Kidney epithelial cell (primary cell): ENCODE measurements around the gene OGFOD3. TPM values are rescaled to one million over a fixed set of nuclear protein-coding genes. Genes with fewer than 3 reads are reported as not detected.

Source experiments
- DNase-seq: peaks from one replicate; pipeline ENCODE4 v3.0.0-alpha.2; 2010; ENCODE audit warnings: low read depth
- H3K27me3 ChIP-seq: 2 replicates; pipeline ENCODE4 v1.6.0; 2011; ENCODE audit warnings: low read length; ENCODE audit not compliant: control insufficient read depth, insufficient read depth
- H3K36me3 ChIP-seq: 2 replicates; pipeline ENCODE4 v1.5.1; 2011; ENCODE audit warnings: low read length; ENCODE audit not compliant: control insufficient read depth, insufficient read depth
- H3K4me3 ChIP-seq: 2 replicates; pipeline ENCODE4 v1.5.1; 2011; ENCODE audit warnings: low read depth, mild to moderate bottlenecking, control low read depth, low read length
- CTCF ChIP-seq: IDR thresholded peaks from 2 replicates; pipeline ENCODE4 v1.5.1; 2011; ENCODE audit warnings: mild to moderate bottlenecking, moderate library complexity, low read length, control low read depth, inconsistent platforms; ENCODE audit not compliant: insufficient read depth, poor library complexity, severe bottlenecking
- total RNA-seq: library from RNA; depleted of rRNA; stranded (reverse); fragments of >200 nt; gene quantifications from 2 replicates; pipeline ENCODE4 v1.2.3, GENCODE V29; 2015

The OGFOD3 gene
- total RNA-seq, 1 donor from 2014 or later = 29.8 TPM

- Histone ChIP-seq H3K36me3 (no peaks in the 10 kb centered on the region), H3K4me3 (no peak overlapping the region), H3K27me3 (peaks cover 57% of the 10 kb centered on the region)
- no peak for DNase-seq
- TF ChIP-seq CTCF = no peak
These were observed 45.9 kb downstream of the OGFOD3 start for GRCh38 chr17:82372249-82373071.

GRCh38 chr17:82371333-82372248 lies 46.8 kb downstream of the OGFOD3 start, which contains the start of gene UTS2R:
TSS of gene UTS2R (plus strand) at chr17:82371765. CDS start at chr17:82374325, 2,560 bp downstream.
- no peak for TF ChIP-seq CTCF
- Histone ChIP-seq H3K36me3 (no peaks in the 10 kb centered on the region), H3K27me3 (peaks cover 56% of the 10 kb centered on the region), H3K4me3 (no peak within 1 kb of the TSS)
- DNase-seq = no peak

- no peak overlapping the region for H3K4me3 ChIP-seq
- H3K27me3 ChIP-seq = peaks cover 51% of the 10 kb centered on the region
- no peaks in the 10 kb centered on the region for H3K36me3 ChIP-seq
- TF ChIP-seq CTCF = no peak
- no peak for DNase-seq
These were observed 47.7 kb downstream of the OGFOD3 start for GRCh38 chr17:82370471-82371332.

- TF ChIP-seq CTCF = no peak
- DNase-seq = no peak
- no peaks in the 10 kb centered on the region for H3K36me3 ChIP-seq
- H3K27me3 ChIP-seq = peaks cover 38% of the 10 kb centered on the region
- H3K4me3 ChIP-seq = no peak overlapping the region
These were observed 49.2 kb downstream of the OGFOD3 start for GRCh38 chr17:82369211-82369610.

- peaks cover 36% of the 10 kb centered on the region for H3K27me3 ChIP-seq
- no peak for TF ChIP-seq CTCF
- no peaks in the 10 kb centered on the region for H3K36me3 ChIP-seq
These were observed 50.5 kb downstream of the OGFOD3 start for GRCh38 chr17:82367724-82368524.

More at GRCh38 chr17:82367724-82368524, 50.5 kb downstream of the OGFOD3 start:
- DNase-seq = no peak
- H3K4me3 ChIP-seq = no peak overlapping the region
